NCI-H460 (cell line): ENCODE results near the gene SLC7A9. TPM values are rescaled to one million over a fixed set of nuclear protein-coding genes. Genes with fewer than 3 reads are reported as not detected.

Source experiments
- DNase-seq: peaks from one replicate; pipeline ENCODE4 v3.0.0-alpha.2; 2016; ENCODE audit warnings: low read depth; ENCODE audit errors: extremely low read depth
- total RNA-seq: library from RNA; depleted of rRNA; stranded (reverse); fragments of >200 nt; shearing (Covaris generic); gene quantifications from 2 replicates; pipeline ENCODE4 v1.2.3, GENCODE V29; 2014

The SLC7A9 gene
- total RNA-seq, 1 experiment from 2014 or later: not detected

DNA sequence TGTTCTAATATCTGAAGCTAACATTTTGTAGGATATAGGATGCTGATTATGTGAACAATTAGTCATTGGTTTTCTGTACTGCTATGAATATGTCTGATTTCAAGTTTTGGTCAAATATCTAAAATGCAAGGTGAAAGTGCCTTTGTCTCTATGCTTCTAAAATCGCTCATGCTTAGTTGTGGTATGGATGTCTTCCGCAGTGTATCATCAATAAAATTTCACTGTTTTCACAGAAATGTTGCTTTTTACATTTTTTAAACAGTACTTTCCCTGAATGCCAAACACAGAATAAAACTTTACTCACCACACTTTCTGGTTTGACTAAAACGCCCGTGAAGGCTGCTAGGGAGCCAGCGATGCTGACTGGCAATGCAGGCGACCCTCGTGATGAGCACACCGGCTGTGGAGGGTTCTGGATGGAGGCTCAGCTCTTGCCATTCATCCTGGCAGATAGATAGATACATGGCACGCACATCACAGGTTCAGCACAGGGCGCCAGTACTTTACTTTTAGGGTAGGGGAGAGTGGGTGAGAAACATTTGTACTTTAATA lies 40.1 kb downstream of the SLC7A9 start:
- no peak for DNase-seq

- no peak for DNase-seq
Measured at GRCh38 chr19:32828643-32829344, 40.8 kb downstream of the SLC7A9 start.

DNA sequence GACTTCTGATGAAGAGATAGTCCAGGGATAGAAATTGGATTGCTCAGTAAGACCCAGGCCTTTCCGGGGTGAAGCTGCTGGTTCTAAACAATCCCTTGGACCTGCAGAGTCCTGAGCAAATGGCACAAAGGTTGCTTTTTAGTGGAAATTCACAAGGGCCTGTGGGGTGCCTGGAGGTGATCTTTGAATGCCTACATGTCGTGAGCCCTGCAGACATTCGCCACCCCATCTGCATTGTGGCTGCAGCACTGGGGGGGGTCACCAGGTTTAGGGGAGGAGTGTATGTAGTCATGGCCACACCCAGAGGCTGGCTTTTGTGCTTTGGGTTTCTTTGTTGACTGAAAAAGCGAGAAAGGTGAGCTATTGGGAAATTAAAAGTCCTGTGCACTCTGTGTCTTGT lies 41.4 kb downstream of the SLC7A9 start:
- DNase-seq: no peak

DNA sequence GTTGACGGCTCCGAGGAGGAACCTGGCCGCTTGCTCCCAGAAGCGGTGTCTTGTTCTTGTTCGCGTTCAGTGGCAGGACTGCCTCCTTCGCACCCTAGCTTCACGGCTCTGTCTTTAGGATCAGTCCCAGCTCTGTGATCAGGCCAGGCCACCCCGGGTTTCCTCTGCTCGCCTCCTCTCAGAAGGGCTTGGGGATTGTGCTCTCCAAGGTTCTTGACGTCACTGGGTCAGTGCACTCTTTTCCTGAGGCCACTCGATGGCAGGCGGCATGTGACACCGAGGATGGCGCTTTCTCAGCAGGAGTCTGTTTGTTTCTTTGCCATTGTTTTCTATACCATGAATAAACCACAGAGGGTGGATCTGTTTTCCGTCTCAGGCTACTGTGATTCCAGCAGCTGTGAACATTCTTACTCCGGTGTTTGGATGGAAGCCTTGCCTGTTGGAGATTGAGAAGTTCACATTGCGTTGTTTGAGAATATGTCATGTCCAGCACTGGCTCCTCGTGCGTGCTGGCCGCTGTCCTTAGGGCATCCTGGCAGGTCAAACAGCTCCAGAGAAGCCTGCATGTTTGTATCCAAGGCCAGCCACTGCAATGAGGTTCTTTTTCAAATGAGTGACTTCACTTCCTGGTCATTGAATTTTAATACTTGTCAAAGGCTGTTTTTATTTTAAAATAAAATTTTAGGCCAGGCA lies 44.5 kb downstream of the SLC7A9 start:
- DNase-seq: no peak

DNA sequence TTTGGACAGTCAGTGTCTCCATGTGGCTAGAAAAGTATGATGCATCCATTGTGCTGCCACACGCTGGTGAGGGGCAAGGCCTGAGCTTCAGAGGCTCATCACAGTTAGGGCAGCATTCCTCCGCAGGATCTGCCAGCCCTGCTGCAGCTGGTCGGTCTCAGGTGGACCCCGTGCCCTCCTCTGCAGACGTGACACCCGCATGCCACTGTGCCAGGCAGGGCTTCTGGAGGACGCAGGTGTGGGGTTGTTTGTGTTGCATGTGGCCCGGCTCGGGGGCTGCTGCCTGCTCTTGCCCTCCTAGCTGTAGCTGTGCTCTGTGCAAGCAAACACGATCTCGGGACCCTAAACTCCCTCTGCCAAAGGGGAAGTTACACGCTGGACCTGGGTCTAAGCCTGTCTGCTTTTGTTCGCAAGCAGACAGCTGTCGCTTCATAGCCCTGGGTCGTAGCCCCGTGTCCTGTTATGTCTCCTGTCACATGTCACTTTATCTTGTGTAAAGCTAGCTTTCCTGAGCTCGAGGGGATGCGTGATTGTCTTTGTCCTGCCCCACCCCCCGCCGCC lies 45.3 kb downstream of the SLC7A9 start:
- no peak for DNase-seq

- DNase-seq: no peak
Measured at GRCh38 chr19:32823747-32824102, 45.8 kb downstream of the SLC7A9 start.

DNA sequence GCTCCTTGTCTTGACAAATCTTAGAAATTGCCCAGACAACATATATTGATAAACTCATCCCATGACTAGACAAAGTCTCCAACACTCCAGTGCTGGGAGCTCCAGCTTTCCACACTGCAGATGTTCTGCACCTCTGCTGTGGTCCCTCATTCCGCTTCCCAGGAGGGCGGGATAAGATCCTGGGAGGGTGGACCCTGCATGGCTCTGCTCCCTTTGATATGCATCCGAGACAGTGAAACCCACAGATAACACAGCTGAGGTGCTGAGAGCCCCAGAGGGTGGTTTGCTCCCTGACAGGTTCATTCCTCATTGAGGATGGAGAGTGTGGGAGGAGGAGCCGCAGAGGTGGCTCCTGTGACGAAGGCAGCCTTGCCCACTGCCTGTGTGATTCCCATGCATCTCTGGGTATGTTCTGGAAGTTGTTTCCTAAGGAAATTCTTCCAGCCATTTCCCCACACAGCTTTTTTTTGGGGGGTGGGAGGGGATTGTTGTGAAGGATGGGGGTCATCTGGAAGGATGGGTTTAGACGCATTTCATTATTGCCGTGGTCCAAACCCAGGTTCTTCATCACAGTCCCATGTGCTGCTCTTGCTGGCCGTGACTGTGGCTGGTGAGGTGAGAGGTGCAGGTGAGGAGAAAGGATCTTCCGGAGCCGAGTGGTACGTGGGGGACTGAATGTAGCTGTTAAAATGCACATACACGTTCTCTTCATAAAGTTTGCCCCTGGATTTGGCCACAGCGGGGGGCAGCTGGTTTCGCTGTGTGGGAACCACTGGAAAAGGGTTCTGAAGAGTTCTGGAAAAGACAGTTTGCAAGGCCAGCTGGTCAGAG lies 46.4 kb downstream of the SLC7A9 start:
- DNase-seq: no peak

- DNase-seq: no peak
Measured at GRCh38 chr19:32819419-32820400, 49.9 kb downstream of the SLC7A9 start.

DNA sequence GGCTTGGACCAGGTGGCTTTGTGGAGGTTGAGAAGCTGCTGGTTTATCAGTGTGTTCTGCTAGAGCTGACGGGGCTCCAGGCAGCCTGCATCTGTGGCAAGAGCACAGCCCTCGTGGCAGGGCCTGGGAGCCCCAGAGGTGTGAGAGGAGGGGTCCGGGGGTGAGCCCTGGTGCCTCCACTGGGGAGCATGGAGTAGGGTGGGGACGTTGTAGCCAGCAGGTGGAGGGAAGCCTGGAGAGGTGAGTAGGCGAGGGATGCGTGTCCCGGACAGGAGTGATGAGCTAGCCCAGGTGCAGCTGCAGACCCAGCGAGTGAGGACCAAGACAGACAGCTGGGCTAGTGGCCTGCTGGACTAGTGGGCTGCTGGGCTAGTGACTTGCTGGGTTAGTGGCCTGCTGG lies 51.0 kb downstream of the SLC7A9 start:
- no peak for DNase-seq

DNA sequence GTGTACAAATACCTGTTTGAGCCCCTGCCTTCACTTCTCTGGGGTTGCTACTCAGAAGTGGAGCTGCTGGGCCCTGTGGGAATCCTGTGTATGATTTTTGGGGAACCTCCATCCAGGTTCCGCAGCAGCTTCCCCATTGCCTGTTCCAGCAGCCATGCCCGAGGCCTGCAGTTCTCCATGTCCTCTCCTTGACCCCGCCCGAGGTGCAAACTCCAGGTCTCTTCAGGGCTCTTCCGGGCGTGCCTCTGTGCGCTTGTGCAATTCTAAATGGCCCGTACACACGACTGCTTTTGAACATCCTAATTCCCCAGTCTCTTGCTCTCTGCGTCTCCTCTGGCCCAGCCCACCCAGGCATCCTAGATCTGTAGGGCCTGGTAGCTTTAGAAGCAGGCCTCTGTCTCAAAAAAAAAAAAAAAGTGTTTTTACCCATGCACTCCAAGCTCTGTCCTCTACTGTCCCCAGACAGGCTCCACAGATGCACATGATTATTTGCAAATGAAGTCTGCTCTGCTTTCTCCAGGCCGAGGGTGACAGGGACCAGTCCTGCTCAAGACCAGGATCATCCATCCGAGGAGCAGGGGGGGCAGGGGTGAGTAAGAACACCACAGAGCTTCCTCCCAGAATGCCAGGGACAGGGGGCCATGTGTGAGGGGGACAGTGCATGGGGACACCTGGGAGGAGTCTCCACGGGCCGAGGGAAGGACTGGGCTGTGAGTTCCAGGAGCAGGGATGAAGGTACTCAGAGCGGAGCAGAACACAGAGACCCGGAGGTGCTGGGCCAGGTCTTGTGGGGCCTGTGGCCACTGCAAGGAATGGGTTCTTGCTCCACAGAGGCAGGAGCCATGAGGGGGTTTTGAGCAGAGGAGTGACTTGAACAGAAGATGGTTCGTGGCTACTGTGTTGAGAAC lies 51.7 kb downstream of the SLC7A9 start:
- no peak for DNase-seq

- no peak for DNase-seq
Measured at GRCh38 chr19:32816555-32817099, 52.9 kb downstream of the SLC7A9 start.

DNA sequence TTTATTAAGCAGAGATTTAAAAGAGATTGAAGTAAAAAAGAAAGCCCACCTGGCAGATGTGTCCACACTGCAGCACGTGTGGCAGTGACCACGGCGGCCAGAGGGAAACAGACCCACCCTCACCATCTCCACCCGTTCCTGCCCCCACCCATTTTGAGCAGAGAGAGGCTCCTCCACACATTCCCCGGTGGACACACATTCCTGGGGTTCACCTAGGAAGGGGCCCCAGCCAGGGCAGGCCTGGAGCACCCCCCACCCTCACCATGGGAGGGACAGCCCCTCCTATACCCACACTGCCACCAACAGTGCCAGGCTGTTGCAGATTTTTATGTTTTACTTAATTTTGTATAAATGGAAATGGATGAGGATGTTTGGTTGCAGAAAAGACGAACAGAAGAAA lies 54.9 kb downstream of the SLC7A9 start:
- DNase-seq: no peak

DNA sequence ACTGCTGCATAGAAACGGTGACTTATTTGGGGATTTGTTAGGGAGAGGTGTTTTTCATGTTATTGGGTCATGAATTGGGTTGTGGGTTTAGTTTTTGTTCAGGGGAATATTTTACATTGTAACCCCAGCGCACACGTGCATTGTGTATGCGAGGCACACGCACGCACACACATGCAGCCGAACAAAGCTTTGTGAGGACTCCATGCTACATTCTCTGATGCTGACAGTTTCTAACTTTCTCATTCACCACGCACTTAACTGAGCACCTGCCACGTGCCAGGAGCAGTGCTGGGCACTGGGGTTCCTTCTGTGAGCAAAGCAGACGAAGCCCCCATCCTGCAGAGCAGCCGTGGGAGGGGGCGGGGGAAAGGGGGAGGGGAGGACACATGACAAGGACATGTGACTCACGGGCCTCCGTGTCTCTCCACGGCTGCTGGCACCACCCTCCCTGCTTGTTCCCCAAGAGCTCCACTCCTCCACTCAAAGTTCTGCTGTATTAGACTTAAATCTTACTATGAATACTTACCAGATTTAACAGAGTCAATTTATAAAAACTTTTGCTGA lies 55.6 kb downstream of the SLC7A9 start:
- DNase-seq: no peak

DNA sequence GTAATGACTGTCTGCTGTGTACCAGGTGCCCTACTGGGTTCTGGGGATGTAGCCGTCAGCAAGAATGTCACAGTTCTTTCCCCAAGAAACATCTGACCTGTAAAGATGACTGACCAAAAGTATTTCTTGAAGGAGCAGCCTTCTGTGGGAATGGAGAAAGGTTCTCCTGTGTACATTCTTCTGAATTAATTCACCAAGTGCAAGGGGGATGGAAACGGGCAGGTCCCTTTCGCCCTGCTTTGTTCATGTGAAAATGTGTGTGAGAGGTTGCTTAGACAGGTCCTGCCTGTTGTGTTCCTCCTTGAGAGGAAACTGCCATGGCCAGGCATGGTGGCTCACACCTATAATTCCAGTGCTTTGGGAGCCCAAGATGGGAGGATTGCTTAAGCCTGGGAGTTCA lies 57.0 kb downstream of the SLC7A9 start:
- no peak for DNase-seq

DNA sequence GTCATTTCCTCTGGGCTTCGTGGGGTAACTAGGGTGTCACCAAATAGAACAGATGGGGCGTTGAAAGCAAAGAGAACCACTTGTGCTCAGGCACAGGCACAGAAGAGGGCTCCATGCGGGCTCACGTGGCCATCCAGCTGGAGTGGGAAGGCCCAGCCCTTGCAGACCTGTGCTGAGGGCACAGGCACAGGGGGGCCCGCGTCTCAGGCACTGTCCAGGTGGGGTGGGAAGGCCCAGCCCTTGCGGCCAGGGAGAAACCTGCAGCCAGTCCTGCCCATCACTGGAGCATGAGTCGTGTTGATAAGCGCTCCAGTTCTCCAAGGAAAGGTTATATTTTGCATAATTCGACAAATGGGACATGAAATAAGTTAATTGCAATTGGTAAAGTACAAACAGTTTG lies 57.5 kb downstream of the SLC7A9 start:
- DNase-seq: no peak

GRCh38 chr19:32811151-32811550 lies 58.4 kb downstream of the SLC7A9 start:
- DNase-seq: no peak

- DNase-seq: no peak
Measured at GRCh38 chr19:32810452-32810851, 59.1 kb downstream of the SLC7A9 start.

DNA sequence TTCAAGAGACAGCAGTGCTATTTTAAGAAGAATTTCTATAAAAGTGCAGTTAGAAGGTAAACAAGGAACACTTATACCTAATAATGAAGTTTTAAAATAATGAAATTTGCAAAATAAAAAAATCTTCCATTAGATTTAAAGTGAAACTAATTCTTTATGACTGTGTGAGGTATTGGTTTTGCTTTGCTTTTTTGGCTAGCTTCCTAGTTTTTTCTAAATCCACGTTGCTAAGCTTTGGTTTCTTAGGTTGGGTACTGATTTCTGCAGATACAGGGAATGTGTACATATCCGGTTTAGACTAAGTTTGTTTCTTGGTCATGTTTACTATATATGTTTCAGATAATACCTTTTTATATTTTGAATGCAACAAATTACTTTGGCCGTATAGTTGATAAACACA lies 59.8 kb downstream of the SLC7A9 start:
- DNase-seq: no peak
